GM19193 (cell line): Measurements from ENCODE around the gene DTD1.

Experiments
- POLR2A ChIP-seq: IDR thresholded peaks from 4 replicates; pipeline ENCODE4 v1.6.1; 2011; ENCODE audit not compliant: insufficient read depth, insufficient read length; ENCODE audit errors: extremely low read depth

The DTD1 gene

DNA sequence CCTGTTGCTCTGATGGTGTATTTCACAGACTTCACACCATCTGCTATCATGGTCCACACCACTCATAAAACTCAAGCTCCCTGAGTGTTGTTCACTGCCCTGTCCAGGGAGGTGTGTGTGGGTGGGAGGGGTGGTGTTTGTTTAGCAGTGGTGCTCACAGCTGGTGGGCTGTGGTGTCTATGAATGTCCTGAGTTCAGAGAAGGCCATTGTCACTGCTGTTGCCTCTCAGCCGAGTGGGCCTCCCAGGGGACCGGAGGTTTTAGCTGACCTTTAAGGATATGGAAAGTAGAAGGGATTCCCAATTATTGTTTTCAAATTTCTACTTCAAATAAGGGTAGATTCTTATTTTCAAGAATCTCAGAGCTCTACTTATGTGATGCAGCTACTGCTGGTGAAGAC is 45.6 kb downstream of the DTD1 start:
- no peak for TF ChIP-seq POLR2A

DNA sequence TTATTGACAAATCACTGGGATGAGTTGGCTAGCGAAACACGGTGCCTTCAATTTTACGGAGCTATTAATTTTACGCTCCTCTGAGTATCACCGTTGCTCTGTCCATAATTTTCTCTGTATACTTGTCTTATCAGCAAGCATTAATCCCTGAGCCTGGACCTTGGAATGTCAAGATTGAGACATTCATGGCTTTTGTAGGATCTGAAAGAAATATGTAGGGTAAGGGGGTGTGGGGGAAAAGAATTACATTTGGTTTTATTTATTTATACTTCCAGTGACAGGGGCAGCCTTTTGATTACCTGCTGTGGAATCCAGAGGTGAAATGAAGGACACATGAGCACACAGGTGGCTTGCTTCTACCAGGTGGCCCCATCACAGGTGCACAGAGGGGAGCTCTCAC is 46.6 kb downstream of the DTD1 start:
- no peak for TF ChIP-seq POLR2A

DNA sequence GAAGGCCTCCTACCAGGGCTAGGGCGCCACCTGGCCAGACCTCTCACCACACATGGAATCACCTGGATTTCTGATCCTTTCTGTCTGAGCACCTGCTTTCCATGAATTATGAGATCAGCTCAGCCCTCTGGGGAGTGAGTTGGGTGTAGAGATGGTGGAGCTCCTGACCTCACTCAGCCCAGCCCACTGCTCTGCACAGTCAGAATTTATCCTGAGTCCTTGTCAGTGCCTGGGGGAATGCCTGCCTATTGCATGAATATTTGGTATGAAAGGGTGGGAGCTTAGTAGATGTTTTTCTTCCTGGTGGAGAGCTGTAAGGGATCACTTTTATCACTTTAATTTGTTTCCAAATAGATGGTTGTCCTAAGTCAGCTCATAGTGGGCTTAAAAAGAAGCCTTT is 47.5 kb downstream of the DTD1 start:
- TF ChIP-seq POLR2A: no peak

DNA sequence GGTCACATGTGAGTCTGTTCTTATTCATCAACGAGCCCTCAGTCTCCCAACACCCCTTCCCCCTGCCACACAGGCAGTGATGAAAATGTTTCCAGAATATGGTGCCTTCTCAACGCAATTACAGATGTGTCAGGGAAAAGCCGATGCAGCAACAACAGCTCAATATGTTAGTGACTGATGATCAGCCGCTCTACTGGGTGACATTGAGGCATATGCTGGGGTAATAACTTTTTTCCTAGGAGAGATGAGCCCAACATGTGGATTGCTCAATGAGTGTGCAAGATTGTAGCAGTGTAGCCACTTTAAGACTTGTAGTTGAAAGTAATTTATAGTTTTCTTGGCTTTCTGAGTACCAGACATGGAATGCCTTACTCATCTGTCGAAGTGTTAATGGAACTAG is 49.4 kb downstream of the DTD1 start:
- TF ChIP-seq POLR2A: no peak

DNA sequence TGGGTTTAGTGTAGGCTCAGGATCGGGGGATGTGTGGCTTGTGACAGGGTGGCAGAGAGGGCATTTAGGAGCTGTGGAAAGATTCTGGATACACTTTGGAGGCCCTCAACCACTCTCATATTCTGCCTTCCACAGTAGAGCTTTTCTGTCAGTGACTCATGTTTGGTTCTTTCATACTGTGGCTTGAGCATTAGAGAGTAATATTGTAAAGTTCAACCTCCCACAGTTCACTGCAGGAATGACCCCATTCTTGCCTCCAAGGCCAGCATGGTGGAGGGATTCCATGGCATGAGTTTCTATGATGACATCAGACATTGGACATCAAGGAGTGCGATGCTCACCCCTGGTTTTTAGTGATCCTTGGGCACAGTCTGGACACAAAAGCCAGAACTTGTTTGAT is 50.9 kb downstream of the DTD1 start:
- TF ChIP-seq POLR2A: no peak

DNA sequence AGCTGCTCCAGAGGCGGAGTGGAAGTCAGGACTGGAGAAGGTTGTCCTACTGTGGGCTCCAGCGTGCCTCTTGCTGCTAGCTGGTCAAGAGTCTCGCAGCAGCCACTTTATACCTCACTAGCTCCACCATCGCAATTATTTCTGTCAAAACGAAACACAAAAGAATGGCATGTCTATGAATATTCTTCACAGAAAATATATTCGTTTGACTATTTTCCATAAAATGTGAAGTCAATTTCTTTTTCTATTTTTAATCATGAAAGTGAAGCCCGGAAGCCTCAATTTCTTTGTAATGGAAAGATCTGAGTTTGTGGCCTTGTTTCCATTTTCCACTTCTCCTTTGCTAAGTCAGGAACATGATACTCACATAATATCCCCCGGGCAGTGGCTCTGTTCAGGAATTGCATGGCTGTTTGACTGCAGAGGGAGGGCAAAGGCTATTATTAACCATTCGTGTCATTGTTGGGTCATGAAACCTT is 51.7 kb downstream of the DTD1 start:
- no peak for TF ChIP-seq POLR2A

DNA sequence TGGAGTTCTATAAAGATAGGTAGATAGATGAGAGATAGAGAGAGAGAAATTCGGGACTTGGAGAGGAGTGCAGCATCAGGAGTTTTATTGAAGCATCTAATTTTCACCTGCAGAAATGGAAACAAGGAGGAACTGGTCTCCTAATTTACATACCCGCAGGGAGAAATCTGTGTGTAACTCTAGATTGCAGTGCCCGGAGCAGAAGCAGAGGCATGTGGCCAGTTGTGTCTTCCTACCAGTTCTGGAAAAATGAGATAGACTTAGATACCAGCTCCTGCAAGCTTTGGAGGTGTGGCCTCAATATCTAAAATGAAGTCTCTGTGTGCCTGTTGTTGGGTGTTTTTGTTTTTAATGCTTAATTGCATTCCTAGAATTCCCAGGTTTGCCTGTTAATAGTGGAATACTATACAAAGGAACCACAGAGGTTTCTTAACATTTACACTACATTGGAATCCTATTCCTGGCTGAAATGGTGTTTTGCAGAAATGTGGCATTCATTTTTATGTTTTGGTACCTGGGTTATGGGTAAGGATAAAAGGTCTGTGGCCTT is 57.4 kb downstream of the DTD1 start:
- no peak for TF ChIP-seq POLR2A

DNA sequence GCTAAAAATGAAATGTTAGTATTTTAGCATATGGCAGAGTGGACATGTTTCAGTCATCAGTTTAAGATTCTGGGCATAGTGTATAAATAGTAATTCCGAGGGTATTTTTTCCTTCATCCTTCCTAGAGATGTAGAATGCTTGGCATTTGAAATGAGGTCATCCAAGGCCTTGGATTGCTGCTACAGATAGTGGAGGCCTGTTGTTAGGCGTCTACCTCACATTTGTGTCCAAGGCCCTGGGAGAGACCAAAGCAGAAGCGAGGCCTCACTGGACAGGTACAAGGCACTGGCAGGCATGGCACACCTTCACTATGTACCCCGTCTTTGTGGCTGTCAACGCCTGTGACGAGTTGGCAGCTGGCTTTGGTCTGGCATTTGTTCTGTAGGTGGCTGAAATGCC is 58.0 kb downstream of the DTD1 start:
- TF ChIP-seq POLR2A: no peak

DNA sequence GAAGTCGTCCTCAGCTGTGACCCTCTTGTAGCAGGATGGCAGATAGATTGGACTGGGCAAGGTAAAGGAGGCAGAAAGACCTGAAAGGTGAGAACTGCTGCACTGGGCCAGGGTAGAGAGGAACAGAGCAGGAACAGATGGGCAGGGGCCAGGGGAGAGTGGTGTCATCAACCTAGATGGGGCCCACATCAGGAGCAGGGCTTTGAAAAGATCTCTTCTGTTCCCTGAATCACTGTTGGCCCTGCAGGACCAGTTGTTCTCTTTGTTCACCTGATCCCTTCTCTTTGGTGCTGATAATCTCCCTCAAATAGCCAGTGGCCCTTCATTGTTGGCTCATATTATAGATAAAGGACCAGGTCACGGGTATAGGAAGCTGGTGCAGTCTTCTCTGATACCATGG is 59.9 kb downstream of the DTD1 start:
- no peak for TF ChIP-seq POLR2A

DNA sequence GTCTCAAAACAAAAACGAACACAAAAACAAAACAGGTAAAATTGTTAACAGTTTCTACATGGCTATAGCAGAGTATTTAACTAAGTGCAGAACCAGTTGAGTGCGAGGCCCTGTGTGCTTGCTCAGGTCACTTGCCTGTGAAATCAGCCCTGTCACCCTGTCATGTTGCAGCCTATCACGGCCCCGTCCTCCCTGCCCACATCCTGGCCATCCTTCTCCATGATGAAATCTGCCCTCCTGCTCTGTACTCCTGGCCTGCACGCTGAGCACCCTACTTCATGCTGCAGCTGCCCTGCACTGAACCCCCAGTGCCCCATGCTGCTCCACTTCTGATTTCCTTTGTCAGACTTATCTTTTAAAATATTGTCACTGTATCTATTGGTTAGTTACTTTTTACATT is 62.4 kb downstream of the DTD1 start:
- TF ChIP-seq POLR2A: no peak

DNA sequence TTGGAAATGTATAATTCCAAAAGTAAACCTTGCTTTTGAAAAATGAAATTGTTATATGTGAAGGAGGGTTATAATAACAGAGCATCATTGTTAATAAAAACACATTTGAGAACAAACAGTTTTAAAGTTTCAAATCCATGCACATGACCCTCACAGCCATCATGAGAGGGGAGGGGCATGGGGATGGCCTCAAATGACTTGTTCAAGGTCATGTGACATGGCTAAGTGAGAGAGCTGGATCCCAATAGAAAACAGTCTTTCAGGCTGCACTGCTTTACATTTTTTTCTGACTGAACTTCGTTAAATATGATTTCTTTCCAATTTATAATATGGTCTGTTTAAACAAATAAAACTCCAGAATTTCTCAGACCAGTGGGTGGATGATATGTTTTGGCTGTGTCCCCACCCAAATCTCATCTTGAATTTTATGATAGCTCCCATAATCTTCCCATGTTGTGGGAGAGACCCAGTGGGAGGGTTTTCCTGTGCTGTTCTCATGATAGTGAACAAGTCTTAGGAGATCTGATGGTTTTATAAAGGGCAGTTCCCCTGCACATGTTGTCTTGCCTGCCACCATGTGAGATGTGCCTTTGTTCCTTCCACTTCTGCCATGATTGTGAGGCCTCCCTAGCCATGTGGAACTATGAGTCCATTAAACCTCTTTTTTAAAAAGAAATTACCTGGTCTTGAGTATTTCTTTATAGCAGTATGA is 66.0 kb downstream of the DTD1 start:
- no peak for TF ChIP-seq POLR2A

DNA sequence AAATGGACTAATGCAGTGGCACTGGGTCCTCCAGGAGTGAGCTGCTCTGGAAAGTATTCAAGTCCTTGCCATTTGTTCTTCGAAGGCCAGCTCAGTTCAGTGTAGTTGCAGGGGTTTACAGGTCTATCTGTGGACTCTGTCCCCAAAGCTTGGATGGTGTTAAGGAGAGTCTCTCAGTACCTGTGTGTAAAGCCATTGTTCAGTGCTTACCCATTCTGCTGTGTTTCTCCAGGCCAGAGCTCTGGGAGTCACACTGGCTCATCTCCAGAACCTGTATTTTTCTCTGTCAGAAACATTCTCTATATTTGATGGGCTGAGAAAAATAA is 66.6 kb downstream of the DTD1 start:
- no peak for TF ChIP-seq POLR2A

DNA sequence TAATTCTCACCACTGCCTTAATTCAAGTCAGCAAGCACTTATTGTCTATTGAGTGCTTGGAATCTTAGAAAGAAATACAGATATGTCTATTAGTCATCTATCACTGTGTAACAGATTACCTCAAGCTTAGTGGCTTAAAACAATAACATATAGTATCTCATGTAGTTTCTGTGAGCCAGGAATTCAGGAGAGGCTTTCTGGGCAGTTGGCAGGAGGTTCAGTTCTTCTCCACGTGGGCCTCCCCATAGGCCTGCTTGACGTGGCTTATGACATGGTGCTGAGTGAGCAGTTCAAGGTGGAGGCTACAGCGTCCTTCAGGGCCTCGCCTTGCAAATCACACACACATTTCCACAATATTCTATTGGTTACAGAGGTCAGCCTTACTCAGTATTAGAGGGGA is 69.7 kb downstream of the DTD1 start:
- no peak for TF ChIP-seq POLR2A

DNA sequence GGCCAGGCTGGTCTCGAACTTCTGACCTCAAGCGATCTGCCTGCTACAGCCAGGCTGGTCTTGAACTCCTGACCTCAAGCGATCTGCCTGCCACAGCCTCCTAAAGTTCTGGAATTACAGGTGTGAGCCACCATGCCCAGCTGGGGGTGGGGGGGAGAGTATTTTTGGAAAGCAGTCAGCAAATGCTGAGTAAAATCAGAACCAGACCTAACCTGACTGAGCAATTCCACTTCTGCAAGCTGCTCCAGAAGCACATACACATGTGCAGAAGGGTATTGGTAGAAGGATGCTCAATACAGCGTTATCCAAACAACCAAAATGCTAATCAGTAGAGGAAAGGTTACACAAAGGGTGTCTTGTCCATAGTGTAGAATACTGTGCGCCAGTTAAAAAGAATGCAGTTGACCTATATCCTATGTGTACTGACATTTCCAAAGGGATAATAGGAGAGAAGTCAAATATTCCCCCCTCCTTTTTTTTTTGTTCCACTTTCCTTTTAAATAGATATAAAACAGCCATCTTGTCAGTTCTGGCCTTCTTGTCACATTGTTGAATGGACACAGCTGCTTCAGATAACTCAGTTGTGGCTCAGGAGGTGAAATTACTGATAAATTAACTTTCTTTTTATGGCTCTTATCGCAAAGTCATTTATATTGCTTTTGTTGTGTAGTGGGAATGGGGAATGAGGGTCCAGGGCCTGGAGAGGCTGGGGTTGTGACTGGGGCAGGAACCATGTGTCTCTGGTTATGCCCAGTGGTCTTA is 74.6 kb downstream of the DTD1 start:
- TF ChIP-seq POLR2A: no peak

DNA sequence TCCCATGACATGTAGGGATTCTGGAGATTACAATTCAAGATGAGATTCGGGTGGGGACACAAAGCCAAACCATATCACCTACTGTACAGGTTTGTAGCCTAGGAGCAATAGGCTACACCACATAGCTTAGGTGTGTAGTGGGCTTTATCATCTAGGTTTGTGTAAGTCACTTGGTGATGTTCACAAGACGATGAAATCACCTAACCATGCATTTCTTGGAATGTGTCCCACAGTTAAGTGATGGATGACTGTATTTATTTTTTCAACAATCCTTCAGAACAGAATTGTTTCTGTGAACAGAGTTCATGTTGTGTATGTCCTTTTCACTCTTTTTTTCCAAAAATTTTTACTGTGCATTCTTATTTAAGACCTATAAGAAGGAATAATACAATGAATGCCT is 76.1 kb downstream of the DTD1 start:
- TF ChIP-seq POLR2A: no peak

DNA sequence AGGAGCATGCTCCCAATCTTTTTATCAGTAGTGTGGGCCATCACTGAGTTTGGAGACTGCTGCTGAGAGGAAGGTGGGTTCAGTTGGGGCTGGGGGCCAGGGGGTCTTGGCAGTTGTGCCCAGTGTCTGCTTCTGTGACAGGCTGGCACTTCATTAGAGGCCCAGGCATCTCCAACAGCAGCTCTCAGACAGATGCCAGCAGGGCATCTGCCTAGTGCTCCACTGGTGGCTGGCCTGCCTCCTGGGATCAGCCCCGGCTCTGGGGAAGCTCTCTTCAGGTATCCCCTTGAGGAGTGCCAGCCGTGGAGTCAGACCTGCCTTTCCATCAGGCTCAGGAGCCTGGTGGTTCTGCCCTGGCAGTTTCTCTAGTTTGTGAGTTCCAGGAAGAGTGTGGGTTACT is 77.3 kb downstream of the DTD1 start:
- no peak for TF ChIP-seq POLR2A
